GM18907 (cell line): Measurements from ENCODE around the gene RMND5B.
"Not testable (repeated sequence)": the region's sequence is repeated elsewhere in the genome, so short reads cannot be mapped to it uniquely, and the experiment has no call there.

Experiments used
- ATAC-seq: cut with Tn5 transposase; IDR thresholded peaks from one replicate; pipeline ENCODE4 v1.9.1; 2021; ENCODE audit warnings: mild to moderate bottlenecking, moderate library complexity; ENCODE audit not compliant: unreplicated experiment

Gene RMND5B

GRCh38 chr5:178113841-178114324, 16.9 kb upstream of the RMND5B start:
- peak; percentile 14 for ATAC-seq

- peak; percentile 13 for ATAC-seq
Measured at GRCh38 chr5:178114325-178115135, 16.3 kb upstream of the RMND5B start.

- ATAC-seq, result no peak
Measured at GRCh38 chr5:178115136-178115813, 15.5 kb upstream of the RMND5B start.

GRCh38 chr5:178115814-178116142, 15.0 kb upstream of the RMND5B start:
- ATAC-seq, result no peak

- ATAC-seq, result peak; percentile 47
Measured at GRCh38 chr5:178116143-178116885, 14.5 kb upstream of the RMND5B start.

GRCh38 chr5:178117923-178118701, 12.7 kb upstream of the RMND5B start:
- ATAC-seq, result no peak

- no peak for ATAC-seq
Measured at GRCh38 chr5:178119915-178120606, 10.8 kb upstream of the RMND5B start.

- ATAC-seq, result peak; percentile 71
Measured at GRCh38 chr5:178120607-178121357, 10.0 kb upstream of the RMND5B start.

- no peak for ATAC-seq
Measured at GRCh38 chr5:178121391-178122276, 9.2 kb upstream of the RMND5B start.

- ATAC-seq, result no peak
Measured at GRCh38 chr5:178122346-178122745, 8.5 kb upstream of the RMND5B start.

- ATAC-seq, result no peak
Measured at GRCh38 chr5:178123094-178123965, 7.5 kb upstream of the RMND5B start.

- ATAC-seq, result no peak
Measured at GRCh38 chr5:178123966-178124925, 6.6 kb upstream of the RMND5B start.

- ATAC-seq, result no peak
Measured at GRCh38 chr5:178125253-178125906, 5.4 kb upstream of the RMND5B start.

GRCh38 chr5:178126556-178126955, 4.3 kb upstream of the RMND5B start:
- ATAC-seq, result no peak

GRCh38 chr5:178127300-178128009, 3.4 kb upstream of the RMND5B start:
- ATAC-seq, result not testable (repeated sequence)
